ENCODE data around the gene CAMK2A. TPM values are rescaled to one million over a fixed set of nuclear protein-coding genes. Genes with fewer than 3 reads are reported as not detected.

The CAMK2A gene
- total RNA-seq, 4 donors from 2014 or later, result not detected

GRCh38 chr5:150258130-150258529, 31.4 kb downstream of the CAMK2A start:
- TF ChIP-seq, protein P1, sequence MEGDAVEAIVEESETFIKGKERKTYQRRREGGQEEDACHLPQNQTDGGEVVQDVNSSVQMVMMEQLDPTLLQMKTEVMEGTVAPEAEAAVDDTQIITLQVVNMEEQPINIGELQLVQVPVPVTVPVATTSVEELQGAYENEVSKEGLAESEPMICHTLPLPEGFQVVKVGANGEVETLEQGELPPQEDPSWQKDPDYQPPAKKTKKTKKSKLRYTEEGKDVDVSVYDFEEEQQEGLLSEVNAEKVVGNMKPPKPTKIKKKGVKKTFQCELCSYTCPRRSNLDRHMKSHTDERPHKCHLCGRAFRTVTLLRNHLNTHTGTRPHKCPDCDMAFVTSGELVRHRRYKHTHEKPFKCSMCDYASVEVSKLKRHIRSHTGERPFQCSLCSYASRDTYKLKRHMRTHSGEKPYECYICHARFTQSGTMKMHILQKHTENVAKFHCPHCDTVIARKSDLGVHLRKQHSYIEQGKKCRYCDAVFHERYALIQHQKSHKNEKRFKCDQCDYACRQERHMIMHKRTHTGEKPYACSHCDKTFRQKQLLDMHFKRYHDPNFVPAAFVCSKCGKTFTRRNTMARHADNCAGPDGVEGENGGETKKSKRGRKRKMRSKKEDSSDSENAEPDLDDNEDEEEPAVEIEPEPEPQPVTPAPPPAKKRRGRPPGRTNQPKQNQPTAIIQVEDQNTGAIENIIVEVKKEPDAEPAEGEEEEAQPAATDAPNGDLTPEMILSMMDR (IDR thresholded peaks at IDR 0.05; ENCODE audit: low read depth), result no peak

- TF ChIP-seq, protein P1 (IDR thresholded peaks at IDR 0.05; ENCODE audit: low read depth), result no peak
These were observed 32.1 kb downstream of the CAMK2A start for GRCh38 chr5:150257424-150257823.

- TF ChIP-seq, protein P1 (IDR thresholded peaks at IDR 0.05; ENCODE audit: low read depth), result no peak
These were observed 33.0 kb downstream of the CAMK2A start for GRCh38 chr5:150256410-150257064.

DNA sequence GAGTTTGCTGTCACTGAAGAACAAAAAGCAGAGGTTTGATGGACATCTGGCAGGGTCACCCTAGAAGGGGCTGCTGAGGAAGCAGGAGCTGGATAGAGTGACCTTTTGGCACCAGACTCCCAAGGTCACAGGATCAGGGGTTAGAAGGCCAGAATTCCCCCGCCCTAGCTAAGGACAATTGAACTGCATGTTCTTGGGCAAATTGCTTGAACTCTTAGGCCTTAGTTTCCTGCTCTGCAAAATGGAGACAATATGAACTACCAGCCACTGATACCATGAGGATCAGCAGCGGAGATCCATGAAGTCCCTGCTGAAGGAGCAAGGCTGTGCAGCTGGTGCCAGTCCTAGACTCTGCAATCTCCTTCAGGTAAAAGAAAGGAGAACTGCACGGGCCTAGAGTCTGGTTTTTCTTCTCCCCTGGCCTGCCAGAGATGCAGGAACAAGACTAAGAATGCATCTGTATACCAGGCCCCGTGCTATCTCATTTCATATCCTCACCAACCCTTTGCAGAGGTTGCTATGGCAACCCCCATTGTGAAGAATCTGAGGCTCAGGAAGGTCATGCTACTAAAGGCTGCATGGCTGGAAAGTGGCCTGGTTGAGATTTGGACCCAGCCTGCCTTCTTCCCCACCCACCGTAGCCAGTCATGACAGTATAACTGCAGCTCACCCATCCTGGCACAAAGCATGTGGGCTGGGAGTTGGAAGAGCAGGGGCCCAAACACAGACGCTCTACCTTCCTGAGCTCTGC, 33.7 kb downstream of the CAMK2A start:
- TF ChIP-seq, protein P1 (IDR thresholded peaks at IDR 0.05; ENCODE audit: low read depth), result no peak

- TF ChIP-seq, protein P1 (IDR thresholded peaks at IDR 0.05; ENCODE audit: low read depth), result no peak
These were observed 34.8 kb downstream of the CAMK2A start for GRCh38 chr5:150254774-150255173.

DNA sequence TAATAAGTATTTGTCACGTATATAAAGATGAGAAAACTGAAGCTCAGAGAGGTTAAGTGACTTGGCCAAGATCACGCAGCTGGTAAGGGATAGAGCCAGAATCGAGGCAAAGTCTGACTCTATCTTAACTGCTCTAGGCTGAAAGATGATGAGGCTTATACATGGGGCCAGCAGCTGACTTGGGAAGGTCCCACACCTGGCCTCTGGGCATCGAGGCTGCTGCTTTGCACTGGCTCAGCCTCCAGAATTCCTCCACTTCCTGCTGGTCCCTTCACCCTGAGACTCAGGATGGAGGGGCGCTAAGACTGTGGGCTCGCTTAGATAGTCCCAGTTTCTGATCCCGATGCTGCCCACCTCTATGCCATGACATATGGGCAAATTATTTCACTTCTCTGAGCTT, 35.2 kb downstream of the CAMK2A start:
- TF ChIP-seq, protein P1 (IDR thresholded peaks at IDR 0.05; ENCODE audit: low read depth), result no peak

DNA sequence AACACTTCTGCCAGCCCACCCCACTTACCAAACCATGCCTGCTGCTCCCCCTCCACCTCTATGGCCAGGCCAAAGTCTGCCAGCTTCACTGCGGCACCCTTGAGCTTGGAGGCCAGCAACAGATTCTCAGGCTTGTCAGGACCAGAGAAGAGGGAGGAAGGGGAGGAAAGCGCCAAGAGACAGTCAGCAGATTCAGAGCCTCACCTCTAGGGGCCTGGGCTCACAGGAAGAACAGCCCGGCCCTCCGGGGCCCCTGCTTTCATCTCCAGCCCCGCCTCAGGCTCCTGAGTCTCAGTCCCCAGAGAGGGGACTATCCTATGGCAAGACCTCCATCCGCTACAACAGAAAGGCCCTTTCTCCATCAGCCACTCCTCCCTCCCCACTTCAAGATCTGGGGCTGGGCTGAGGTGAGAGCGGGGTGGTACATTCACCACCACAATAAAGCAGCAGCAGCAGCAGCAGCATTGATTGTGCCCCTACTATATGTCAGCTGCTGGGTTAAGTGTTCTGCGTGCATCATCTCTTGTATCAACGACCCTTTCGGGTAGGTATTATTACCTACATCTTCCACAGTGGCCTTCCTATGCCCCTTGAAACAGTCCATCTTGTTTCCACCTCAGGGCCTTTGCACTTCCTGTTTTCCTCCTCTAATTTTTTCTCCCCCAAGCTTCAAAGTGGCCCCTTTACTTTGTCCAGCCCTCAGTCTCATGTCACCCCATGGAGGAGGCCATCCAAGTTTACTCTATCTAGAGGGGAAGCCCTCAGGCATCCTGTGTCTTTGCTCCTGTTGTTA, 36.0 kb downstream of the CAMK2A start:
- TF ChIP-seq, protein P1 (IDR thresholded peaks at IDR 0.05; ENCODE audit: low read depth), result no peak

All from subcutaneous adipose tissue (tissue), 4 donors.